ENCODE results near the gene COL18A1.
"Not testable (repeated sequence)": the region's sequence is repeated elsewhere in the genome, so short reads cannot be mapped to it uniquely, and the experiment has no call there.

Gene COL18A1

DNA sequence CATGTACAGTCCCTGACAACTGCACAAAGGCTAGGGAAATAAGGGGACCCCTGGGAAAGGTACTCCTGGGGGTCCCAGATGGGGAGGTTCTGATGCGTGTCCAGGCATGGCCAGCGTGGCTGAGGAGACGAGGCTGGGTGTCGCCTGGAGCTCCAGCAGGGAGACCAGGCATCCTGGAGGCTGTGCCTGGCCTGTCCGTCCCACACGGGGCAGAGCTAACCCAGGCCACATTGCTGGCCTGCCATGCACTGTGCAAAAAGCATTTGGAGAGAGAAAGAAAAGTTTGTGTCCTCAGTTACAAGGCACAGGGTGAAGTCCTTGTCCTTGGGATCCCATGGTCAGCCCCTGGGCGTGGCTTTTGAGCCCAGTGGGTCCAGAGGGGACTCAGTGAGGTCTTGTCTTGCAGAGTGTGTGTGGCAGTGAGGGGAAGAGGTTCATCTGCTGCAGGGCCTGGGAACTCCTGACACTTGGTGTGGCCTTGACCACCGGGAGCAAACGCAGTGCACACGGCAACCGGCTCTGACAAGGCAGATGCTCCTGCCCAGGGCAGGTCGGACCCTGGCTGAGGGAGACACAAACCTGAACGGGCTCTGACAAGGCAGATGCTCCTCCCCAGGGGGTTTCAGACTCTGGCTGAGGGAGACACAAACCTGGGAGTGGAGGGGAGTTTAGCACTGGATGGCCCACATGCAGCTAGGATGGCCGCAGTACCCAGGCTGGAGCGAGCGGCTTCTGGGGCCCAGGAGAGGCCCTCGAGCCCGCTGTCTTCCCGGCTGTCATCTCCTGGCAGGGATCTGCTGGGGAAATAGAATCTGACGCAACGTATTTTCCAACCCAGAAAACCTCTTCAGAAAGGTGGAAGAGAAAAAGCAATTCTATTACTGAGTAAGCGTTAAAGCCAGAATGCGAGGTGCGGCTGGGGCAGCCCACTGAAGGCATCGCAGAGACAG, 37.3 kb upstream of the COL18A1 start:
- DNase-seq: no peak

DNA sequence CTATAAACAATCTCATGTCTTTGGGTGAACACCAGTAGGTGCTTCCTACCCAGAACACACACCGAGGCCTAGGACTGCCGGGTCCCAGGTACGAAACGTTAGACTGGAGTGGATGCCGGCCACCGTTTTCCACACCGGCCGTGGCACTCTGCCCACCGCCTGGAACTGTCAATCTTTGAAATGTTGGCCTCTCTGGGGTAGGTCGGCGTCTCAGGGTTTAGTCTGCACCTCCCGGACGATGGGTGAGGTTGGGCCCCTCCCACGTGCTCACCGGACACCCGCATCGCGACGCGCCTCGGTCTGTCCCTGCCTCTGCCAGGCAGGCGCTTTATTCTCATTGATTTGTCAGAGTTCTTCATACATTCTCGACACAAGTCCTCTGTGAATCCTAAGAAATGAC, 35.9 kb upstream of the COL18A1 start:
- DNase-seq: not testable (repeated sequence)

DNA sequence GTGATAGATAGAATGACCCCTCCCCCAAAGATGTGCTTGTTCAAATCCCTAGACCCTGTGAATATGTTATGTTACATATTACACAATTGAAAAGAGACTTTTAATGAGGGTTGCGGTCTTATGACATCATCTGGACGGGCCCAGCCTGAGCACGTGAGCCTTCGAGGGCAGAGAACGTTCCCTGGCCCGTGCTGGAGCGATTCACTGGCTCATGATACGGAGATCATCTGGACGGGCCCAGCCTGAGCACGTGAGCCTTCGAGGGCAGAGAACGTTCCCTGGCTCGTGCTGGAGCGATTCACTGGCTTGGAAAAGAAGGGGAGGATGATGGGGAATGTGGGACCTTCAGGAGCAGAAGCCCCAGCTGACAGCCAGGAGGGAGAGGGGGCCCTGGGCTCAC, 34.4 kb upstream of the COL18A1 start:
- no peak for DNase-seq

DNA sequence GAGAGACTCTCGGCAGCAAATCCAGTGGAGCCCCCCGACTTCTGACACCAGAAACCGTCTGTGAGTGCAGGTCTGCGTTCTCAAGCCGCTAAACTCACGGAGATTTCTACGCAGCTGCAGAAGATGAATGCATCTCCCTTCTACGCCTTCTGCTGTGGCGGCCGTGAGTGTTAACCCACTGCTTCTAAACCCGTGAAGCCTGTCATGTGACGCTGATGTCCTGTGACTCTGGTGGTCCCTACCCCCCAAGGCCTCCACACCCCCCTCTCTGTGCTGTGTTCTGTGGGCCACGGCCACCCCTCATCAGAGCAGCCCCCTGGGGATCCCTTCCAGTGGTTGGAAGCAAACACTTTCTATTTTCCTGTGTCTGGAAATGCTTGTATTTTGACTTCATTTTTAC, 33.9 kb upstream of the COL18A1 start:
- no peak for DNase-seq

DNA sequence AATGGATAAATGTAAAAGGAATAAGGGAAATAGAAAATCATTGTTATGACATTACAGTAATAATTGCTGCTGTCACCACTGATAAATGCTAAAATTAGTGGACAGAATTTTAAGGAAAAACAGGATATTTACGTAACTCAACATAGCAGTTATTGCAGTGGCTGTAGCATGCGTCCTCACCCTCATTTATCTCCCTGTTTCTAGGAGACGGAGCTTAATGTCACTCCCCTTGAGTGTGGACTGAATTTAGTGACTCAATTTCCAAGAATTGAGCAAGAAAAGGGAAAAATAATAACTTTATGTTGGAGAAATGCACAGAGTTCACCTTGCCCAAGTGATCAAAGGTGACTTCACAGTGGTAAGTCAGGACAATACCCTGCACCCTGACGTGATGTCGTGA, 33.3 kb upstream of the COL18A1 start:
- DNase-seq: no peak

DNA sequence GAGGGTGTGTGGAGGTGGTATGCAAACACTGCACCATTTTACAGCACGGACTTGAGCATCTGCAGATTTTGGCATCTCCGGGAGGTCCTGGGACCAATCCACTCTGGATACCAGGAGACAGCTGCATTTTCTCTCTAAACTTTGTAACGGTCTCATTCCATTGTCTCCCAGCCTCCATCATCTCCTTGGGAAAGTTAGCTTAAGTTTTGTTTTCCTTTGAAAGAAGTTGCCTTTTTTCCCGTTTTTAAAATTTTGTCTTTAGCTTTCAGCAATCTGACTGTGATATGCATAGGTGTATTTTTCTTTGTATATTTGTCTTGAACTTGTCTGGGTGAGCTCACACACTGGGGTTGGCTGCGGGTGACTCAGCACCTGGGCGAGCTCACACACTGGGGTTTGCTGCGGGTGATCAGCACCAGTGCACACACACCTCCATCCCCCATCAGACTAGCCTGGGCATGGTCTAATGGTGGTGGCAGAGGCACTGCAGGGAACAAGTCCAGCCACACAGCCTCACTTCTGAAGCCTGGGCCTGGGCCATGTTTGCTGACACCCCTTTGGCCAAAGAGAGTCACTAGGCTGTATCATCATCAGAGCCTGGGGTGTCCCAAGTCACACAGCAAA, 32.1 kb upstream of the COL18A1 start:
- DNase-seq: no peak

DNA sequence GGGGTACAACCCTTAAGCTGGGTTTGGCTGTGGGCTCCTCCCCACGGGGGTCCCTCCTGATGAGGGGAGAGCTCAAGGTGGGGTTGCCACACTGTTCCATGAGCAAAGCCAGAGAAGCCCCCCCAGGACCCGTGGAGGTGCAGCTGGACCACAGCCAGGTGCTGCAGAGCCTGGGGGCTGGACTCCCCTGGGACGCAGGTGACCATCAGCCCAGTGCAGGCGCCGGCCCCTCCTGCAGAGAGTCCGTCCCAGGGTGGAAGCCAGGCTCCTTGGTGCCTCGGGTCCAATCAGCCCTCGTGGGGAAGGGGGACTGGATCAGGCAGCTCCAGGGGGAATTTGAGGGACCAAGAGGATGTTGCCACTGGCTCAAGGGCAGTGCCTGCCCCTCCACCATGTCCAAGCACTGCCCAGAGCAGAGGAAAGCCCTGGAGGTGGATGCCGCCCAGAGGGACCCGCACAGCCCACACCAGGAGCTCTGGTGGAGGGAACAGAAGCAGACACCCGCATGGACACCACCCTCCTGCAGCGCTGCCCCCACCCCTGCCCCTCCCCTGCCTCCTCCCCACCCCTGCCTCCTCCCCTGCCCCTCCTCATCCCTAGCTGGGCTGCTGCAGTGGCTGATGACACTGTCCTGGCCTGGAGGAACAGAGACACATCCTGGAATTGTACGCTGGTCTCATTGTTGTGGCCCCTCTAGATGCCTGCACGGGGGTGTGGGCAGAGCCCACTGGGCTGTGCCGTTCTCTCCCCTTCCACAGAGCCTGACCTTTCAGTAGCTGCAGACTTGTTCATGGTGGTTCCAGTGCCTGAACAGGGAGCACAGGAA, 30.8 kb upstream of the COL18A1 start:
- no peak for DNase-seq

DNA sequence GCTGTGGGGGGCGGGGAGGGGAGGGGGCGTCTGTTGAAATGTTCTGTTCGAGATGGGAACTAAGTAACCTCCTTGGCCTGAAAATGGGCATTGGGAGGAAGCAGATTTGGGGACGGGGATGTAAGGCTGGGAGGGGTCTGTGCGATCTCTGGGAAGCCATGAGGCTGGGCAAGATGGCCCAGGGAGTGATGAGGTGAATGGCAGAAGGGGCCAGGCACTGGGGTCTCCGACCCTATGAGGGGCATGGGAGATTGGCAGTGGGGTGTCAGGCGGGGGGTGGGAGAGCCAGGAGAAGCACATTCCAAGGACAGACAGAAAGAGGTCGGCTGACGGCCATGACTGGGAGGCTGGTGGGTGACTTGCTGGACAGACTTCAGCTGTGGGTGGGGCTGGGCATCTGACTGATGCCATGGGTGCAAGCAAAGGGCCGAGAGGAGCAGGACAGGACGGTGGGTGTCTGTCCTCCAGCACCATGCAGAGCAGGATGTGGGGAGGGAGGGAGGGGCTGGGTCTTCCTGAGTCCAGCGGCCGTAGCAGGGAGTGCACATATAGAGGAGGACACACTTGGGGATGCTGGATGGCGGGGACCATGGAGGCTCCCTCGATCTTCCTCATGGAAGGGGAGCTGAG, 30.0 kb upstream of the COL18A1 start:
- DNase-seq: no peak

DNA sequence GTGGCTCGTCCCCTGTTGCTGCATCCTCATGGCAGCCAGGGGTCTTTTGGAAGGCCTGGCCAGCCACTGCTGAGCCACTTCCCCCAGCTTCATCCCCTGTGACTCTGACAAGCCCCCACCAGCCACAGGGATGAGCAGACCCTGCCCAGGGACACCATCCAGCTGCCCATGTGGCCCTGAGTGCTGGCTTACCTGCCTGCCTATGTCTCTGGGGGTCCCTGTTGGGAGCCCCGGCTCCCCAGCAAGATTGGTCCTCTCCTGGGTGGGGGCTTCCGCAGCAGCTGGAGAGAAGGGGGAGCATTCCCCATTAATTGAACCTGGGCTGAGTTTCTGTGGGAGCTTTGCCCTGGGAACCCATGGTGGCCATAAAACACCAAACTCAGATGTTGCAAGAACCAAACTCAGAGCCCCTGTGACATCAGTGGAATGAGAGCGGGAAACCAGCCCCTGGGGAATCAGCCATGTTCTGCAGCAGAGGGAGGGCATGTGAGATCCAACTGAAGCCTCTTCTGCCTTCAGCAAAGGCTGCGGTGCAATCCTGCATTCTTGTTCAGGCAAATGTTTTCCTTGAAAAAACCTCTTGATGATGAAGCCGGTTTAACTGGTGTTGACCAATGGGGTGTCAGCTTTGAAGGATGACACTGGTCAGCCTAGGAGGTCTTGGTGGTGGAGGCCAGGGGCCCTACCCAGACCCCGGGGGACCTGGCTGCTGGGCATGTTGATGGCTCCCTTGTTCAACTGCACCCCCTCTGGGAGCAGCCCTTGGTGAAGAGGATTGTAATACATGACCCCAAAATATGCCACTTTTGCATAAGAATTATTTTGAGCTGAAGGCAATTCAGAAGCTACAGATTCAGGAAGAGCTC, 28.3 kb upstream of the COL18A1 start:
- DNase-seq: no peak

DNA sequence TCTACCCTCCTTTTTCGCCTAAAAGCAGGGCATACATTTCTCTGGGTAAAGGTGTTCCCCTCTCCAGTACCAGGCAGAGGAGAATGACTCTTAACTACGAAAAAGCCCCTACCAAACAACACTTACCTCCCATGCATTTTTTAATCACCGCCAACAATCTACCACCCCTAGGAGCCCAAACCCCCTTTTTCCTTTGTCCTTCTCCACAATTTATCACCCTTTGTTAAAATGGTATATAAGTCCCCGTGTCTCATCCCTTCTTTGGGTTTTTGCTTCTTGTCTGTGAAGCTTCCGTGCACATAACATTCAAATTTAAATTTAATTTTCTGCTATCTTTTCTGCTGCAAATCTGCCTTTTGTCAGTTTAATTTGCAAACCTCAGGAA, 27.6 kb upstream of the COL18A1 start:
- DNase-seq: no peak

DNA sequence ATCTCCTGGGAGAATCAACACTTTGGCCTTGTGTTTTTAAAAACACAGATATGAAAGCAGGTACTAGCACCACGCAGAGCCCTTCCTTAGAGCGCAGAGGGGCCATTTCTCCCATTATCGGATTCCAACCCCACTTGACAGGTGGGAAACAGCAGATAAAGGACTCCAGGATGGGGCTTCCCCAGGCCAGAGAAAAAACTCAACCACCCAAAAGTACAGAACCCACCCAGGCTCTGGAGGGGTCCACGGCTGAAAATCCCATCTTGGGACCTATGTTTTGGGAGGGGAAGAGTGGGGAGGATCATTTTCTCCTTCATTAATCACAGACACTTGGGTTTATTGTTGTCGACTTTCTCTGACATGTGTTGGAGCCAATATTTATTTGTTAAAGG, 27.1 kb upstream of the COL18A1 start:
- no peak for DNase-seq

DNA sequence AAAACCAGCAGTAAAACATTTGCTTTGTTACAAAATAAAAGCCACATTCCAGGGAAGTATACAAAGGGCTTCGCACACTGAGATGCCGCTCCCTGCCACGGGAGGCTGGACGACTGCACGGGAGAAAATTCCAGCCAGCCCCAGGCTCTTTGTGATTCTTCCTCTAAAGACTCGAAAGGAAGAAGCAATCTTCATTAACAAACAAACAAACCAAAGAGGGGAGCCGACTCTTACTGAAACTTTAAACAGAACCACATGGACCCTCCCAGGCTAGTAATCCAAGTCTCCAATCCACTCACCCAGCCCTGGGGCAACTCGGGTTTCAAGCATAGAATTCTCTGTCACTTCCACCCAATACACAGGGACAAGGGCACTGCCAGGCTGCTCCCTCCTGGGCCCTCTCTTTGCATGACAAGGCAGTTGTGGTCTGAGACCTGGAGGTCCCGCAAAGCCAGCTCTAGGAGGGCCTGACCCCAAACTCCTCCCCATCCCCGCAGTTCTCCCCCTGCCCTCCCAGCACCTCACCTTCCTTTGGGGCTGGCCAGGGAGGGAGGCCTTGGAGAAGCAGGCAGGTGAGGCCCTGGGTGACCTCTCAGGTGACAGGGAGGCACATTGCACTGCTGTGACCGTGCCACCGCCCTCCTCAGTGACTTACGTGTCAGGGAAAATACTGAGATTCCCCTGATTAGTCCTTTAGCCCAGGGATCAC, 26.6 kb upstream of the COL18A1 start:
- DNase-seq: no peak

DNA sequence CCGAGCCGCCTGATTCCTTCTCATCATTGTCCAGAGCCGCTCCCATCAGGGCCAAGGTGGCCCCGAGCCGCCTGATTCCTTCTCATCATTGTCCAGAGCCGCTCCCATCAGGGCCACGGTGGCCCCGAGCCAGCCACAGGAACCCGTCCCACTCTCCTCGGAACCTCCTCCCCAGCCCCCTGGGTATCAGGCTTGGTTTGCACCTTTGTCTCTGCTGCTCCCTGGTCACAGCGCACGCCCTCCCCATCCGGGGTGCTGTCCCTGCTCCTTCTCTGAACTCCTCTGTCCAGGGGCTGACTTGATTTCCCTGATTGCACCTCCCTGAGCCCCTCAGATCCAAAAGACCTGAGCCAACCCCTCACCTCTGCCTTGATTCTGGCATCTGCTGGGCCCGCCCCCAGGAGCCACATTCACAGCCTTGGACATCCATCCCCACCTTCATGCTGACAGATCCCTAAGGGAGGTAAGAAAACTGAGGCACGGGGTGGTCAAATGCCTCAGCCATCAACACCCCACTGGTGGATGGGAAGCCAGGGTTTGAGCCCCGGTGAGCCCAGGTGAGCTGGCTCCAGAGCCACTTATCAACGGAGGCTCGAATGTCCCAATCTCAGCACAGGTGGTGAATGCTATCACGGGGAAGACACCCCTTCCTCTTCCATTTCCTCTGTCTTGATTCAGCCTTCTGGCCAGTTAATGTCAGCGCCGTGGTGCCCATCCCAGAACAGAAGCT, 25.6 kb upstream of the COL18A1 start:
- DNase-seq: no peak

DNA sequence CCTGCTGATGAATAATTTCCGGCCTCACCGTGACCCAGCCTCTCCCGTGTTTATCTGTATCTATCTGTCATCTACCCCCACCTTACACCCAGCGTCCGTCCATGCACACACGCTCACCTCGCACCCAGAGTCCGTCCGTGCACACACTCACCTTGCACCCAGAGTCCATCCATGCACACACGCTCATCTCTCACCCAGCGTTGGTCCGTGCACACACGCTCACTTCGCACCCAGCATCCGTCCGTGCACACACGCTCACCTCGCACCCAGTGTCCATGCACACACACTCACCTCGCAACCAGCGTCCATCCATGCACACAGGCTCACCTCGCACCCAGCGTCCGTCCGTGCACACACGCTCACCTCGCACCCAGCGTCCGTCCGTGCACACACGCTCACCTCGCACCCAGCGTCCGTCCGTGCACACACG, 25.0 kb upstream of the COL18A1 start:
- no peak for DNase-seq

DNA sequence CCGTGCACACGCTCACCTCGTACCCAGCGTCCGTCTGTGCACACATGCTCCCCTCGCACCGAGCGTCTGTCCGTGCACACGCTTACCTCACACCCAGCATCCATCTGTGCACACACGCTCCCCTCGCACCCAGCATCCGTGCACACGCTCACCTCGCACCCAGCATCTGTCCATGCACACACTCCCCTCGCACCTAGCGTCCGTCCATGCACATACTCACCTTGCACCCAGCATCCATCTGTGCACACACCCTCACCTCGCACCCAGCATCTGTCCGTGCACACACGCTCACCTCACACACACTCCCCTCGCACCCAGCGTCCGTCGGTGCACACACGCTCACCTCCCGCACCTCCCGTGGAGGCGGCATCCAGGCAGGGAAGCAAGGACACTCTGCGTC, 24.4 kb upstream of the COL18A1 start:
- no peak for DNase-seq

DNA sequence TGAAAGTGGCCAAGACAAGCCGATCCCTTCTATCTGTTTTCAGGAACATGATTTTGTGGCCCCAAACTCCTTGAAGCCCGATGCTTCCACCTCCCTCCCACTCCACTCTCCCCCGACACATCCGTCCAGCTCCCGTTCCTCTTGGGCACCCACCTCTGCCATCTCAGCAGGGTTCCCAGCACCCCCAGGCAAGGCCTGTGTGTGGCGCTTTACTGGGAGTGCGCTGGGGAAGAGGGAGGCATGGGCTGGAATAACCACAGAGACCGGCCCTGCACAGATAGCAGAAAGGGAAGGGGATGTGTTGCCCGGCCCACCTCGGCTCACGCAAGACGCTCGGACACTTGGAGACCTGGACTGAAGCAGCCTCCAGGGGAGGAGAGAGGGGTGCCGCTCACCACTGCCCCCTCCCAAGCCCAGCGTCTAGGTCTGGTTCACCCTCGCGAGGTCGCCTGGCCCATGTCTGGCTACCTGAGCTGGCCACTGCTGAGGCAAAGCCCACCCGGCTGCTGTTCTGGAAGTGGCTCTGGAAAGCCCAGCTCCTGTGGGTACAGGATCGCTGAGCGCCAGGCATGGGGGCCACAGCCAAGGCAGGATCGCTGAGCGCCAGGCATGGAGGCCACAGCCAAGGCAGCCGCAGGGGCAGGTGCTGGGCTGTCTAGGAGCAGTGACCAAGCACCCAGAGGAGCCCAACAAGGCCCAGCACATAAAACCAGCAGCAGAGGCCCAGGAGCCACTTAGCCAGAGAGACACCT, 23.8 kb upstream of the COL18A1 start:
- no peak for DNase-seq

DNA sequence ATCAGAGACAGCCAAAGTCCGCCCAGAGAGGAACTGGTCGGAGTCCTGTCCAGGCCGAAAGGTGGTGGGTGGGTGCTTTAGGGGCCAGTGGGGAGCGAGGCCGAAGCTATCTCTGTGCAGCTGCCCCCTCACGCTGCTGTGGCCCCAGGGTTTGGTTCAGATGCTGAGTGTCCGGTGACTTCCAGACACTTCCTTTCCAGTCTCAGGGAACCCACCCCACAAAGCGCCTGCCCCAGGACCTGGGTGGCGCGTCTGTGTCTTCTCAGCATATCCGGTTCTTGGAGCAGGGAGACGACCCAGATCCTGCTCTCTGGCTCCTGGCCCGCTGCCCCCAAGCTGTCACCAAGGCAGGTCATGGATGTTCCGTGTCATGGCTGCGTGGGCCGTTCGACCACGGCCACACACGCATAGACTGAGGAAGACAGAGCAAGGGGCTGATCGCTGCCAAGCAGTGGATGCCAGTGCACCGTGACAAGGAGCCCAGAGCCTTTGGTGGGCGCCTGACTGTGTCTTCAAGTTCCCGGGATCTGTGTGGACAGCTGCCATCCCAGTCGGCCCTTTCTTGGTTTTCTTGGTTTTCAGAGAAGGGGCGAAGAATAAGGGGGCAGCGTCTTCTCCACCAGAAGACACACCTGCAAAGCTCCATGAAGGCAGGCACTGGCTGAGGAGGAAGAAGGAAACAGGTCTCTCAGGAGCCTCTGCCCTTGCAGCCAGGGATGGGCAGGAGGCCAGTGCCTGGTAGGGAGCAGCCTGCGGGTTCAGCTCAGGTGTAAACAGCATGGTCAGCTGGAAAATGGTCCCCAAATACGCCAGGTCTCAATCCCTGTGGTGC, 22.9 kb upstream of the COL18A1 start:
- no peak for DNase-seq

DNA sequence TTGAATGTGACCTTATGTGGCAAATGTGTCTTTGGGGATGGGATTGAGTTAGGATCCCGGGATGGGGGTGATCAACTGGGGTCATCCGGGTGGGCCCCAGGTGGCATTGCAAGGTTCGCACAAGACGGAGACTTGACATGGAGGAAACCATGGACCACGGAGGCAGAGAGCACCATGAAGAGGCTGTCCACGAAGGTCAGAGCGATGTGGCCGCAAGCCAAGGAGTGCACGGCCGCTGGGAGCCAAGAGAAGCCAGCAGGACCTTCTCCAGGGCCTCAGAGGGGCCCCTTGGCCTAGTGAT, 22.3 kb upstream of the COL18A1 start:
- no peak for DNase-seq

DNA sequence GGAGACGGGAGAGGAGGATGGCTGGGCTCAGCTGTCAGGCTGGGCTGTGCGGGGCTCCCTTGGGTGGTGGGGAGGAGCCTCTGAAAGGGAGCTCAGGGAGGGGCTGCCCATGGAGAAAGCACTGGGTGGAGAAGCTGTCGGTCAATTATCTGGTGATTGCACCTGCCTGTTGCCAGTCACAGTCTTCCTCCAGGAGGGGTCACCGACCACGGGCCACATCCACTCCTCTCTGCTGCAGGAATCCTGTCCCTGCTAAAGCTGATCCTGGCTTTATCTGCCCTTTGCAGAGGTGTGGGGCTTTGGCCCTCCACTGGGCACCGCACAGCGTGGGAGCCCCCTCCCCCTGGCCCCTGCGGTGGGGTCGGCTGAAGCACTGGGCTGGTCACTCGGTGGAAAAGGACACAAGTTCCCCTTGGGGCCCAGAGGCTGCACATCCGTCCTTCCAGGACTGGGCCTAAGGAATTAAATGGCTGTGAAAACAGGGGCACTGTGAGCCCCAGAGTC, 21.8 kb upstream of the COL18A1 start:
- DNase-seq: no peak

All from GDM1 (cell line).